Astrocyte (in vitro differentiated cells and primary cell): ENCODE data around the gene FN3KRP. TPM values are rescaled to one million over a fixed set of nuclear protein-coding genes. Genes with fewer than 3 reads are reported as not detected.

ENCODE experiments used
- DNase-seq: peaks from one replicate; pipeline ENCODE4 v3.0.0-alpha.2; 2010; ENCODE audit warnings: low read depth
- FAIRE-seq: peaks from 2 replicates; lab custom pipeline; 2011; peaks lifted over from hg19 to GRCh38; lab: Jason Lieb, UNC
- H2AFZ ChIP-seq: 2 replicates; pipeline ENCODE4 v1.6.0; 2012; ENCODE audit warnings: low read depth, low read length, inconsistent platforms
- H3K27ac ChIP-seq: 2 replicates; pipeline ENCODE4 v1.5.1; 2011; ENCODE audit warnings: low read depth, low read length, inconsistent platforms
- H3K27me3 ChIP-seq: 2 replicates; pipeline ENCODE4 v1.6.0; 2011; ENCODE audit warnings: low read length, inconsistent platforms; ENCODE audit not compliant: insufficient read depth
- H3K36me3 ChIP-seq: 2 replicates; pipeline ENCODE4 v1.5.1; 2011; ENCODE audit warnings: low read length, inconsistent platforms; ENCODE audit not compliant: insufficient read depth
- H3K4me1 ChIP-seq: 2 replicates; pipeline ENCODE4 v1.5.1; 2011; ENCODE audit warnings: low read length, inconsistent platforms; ENCODE audit not compliant: insufficient read depth
- H3K4me2 ChIP-seq: 2 replicates; pipeline ENCODE4 v1.6.0; 2012; ENCODE audit warnings: low read length, inconsistent platforms
- H3K4me3 ChIP-seq: 2 replicates; pipeline ENCODE4 v1.5.1; 2011; ENCODE audit warnings: low read depth, mild to moderate bottlenecking, low read length, inconsistent platforms; ENCODE audit not compliant: insufficient read depth
- H3K79me2 ChIP-seq: 2 replicates; pipeline ENCODE4 v1.6.0; 2012; ENCODE audit warnings: mild to moderate bottlenecking, low read length, inconsistent platforms; ENCODE audit not compliant: insufficient read depth
- H3K9ac ChIP-seq: 2 replicates; pipeline ENCODE4 v1.6.0; 2012; ENCODE audit warnings: mild to moderate bottlenecking, low read length, inconsistent platforms
- H3K9me3 ChIP-seq: 2 replicates; pipeline ENCODE4 v1.5.1; 2012; ENCODE audit warnings: low read depth, mild to moderate bottlenecking, low read length, inconsistent platforms; ENCODE audit not compliant: insufficient read depth
- H4K20me1 ChIP-seq: 2 replicates; pipeline ENCODE4 v1.6.0; 2012; ENCODE audit warnings: low read length, inconsistent platforms; ENCODE audit not compliant: insufficient read depth
- H3K27ac Mint-ChIP-seq: one replicate; pipeline ENCODE4 v1.8.0; 2021; ENCODE audit warnings: mild to moderate bottlenecking, mixed read lengths; ENCODE audit not compliant: unreplicated experiment
- H3K27me3 Mint-ChIP-seq: one replicate; pipeline ENCODE4 v1.8.0; 2021; ENCODE audit warnings: low read depth, mixed read lengths; ENCODE audit not compliant: unreplicated experiment
- H3K36me3 Mint-ChIP-seq: one replicate; pipeline ENCODE4 v1.8.0; 2021; ENCODE audit warnings: low read depth, mixed read lengths; ENCODE audit not compliant: unreplicated experiment
- H3K4me1 Mint-ChIP-seq: one replicate; pipeline ENCODE4 v1.8.0; 2021; ENCODE audit warnings: low read depth, mixed read lengths; ENCODE audit not compliant: unreplicated experiment
- H3K4me3 Mint-ChIP-seq: one replicate; pipeline ENCODE4 v1.8.0; 2021; ENCODE audit warnings: mild to moderate bottlenecking, moderate library complexity, mixed read lengths; ENCODE audit not compliant: unreplicated experiment
- H3K9me3 Mint-ChIP-seq: one replicate; pipeline ENCODE4 v1.8.0; 2021; ENCODE audit warnings: mild to moderate bottlenecking, mixed read lengths; ENCODE audit not compliant: unreplicated experiment
- EZH2 ChIP-seq: IDR thresholded peaks from 2 replicates; pipeline ENCODE4 v1.6.1; 2012; ENCODE audit warnings: mild to moderate bottlenecking, low read length, inconsistent platforms; ENCODE audit not compliant: insufficient read depth
- total RNA-seq: library from RNA; stranded (reverse); gene quantifications from 2 replicates; pipeline ENCODE4 v1.2.1, GENCODE V29; 2021
- TF ChIP-seq, protein P1 (sequence below): IDR thresholded peaks from 2 replicates; pipeline ENCODE4 v1.5.1; 2011; ENCODE audit warnings: low read depth, mild to moderate bottlenecking, inconsistent platforms, low read length, moderate library complexity; ENCODE audit not compliant: insufficient read depth

The FN3KRP gene
- total RNA-seq, 1 donor from 2014 or later = 14.8 TPM

DNA sequence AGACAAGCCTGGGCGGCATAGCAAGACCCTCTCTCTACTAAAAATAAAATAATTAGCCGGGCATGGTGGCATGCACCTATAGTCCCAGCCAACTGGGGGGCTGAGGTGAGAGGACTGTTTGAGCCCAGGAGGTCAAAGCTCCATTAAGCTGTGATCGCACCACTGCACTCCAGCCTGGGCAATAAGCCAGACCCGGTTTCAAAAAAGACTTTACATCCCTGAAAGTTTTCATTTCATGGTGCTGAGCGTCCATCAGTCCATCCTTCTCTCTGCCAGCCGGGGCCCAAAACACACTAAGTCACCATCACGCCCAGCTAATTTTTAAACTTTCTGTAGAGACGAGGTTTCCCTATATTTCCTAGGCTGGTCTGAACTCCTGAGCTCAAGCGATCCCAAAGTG, 28.6 kb upstream of the FN3KRP start:
- H3K36me3 Mint-ChIP-seq = peaks cover 19% of the 10 kb centered on the region
- no peak overlapping the region for H2AFZ ChIP-seq
- no peak overlapping the region for H3K4me3 Mint-ChIP-seq
- peaks cover 1% of the 10 kb centered on the region for H3K9me3 Mint-ChIP-seq
- no peaks in the 10 kb centered on the region for H3K36me3 ChIP-seq
- no peak overlapping the region for H3K27ac Mint-ChIP-seq
- H3K79me2 ChIP-seq = no peaks in the 10 kb centered on the region
- no peak overlapping the region for H3K27ac ChIP-seq
- TF ChIP-seq, protein P1, sequence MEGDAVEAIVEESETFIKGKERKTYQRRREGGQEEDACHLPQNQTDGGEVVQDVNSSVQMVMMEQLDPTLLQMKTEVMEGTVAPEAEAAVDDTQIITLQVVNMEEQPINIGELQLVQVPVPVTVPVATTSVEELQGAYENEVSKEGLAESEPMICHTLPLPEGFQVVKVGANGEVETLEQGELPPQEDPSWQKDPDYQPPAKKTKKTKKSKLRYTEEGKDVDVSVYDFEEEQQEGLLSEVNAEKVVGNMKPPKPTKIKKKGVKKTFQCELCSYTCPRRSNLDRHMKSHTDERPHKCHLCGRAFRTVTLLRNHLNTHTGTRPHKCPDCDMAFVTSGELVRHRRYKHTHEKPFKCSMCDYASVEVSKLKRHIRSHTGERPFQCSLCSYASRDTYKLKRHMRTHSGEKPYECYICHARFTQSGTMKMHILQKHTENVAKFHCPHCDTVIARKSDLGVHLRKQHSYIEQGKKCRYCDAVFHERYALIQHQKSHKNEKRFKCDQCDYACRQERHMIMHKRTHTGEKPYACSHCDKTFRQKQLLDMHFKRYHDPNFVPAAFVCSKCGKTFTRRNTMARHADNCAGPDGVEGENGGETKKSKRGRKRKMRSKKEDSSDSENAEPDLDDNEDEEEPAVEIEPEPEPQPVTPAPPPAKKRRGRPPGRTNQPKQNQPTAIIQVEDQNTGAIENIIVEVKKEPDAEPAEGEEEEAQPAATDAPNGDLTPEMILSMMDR = no peak
- TF ChIP-seq EZH2 = no peak
- no peak for FAIRE-seq
- H3K9me3 ChIP-seq = no peaks in the 10 kb centered on the region
- DNase-seq = no peak
- no peaks in the 10 kb centered on the region for H3K4me1 ChIP-seq
- H4K20me1 ChIP-seq = peaks cover 8% of the 10 kb centered on the region
- no peaks in the 10 kb centered on the region for H3K27me3 ChIP-seq
- no peak overlapping the region for H3K9ac ChIP-seq
- H3K27me3 Mint-ChIP-seq = peaks cover 3% of the 10 kb centered on the region
- no peak overlapping the region for H3K4me2 ChIP-seq
- H3K4me1 Mint-ChIP-seq = peaks cover 2% of the 10 kb centered on the region
- no peak overlapping the region for H3K4me3 ChIP-seq

DNA sequence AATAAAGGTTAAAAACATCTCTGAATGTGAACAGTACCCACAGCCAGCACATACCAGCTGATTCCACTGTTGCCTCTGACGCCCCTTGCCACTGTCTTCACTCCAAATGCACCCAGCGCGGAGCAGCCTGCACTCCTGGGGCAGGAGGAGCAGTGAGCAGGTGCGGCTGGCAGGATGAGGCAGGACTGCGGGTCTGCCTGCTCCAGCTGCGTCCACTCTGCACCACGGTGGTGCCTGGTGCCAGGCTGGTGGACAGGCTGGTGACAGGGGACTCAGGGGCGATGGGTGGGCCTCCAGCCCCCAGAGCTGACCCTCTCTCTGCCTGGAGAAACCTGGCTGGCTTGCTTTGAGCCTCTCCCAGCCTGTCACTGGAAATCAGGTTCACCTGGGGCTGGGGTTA, 27.4 kb upstream of the FN3KRP start:
- Mint-ChIP-seq H3K4me3 (no peak overlapping the region), H3K27ac (no peak overlapping the region), H3K4me1 (peaks cover 2% of the 10 kb centered on the region), H3K27me3 (peaks cover 3% of the 10 kb centered on the region), H3K9me3 (peaks cover 1% of the 10 kb centered on the region), H3K36me3 (peaks cover 16% of the 10 kb centered on the region)
- H3K9ac ChIP-seq = no peak overlapping the region
- H3K36me3 ChIP-seq = no peaks in the 10 kb centered on the region
- H3K27me3 ChIP-seq = no peaks in the 10 kb centered on the region
- no peaks in the 10 kb centered on the region for H3K9me3 ChIP-seq
- no peaks in the 10 kb centered on the region for H3K4me1 ChIP-seq
- H3K4me3 ChIP-seq = no peak overlapping the region
- no peak overlapping the region for H2AFZ ChIP-seq
- DNase-seq (no peak), FAIRE-seq (no peak)
- no peak for TF ChIP-seq EZH2
- TF ChIP-seq, protein P1 = no peak
- no peak overlapping the region for H3K4me2 ChIP-seq
- peaks cover 8% of the 10 kb centered on the region for H4K20me1 ChIP-seq
- H3K27ac ChIP-seq = no peak overlapping the region
- H3K79me2 ChIP-seq = peaks cover 5% of the 10 kb centered on the region

DNA sequence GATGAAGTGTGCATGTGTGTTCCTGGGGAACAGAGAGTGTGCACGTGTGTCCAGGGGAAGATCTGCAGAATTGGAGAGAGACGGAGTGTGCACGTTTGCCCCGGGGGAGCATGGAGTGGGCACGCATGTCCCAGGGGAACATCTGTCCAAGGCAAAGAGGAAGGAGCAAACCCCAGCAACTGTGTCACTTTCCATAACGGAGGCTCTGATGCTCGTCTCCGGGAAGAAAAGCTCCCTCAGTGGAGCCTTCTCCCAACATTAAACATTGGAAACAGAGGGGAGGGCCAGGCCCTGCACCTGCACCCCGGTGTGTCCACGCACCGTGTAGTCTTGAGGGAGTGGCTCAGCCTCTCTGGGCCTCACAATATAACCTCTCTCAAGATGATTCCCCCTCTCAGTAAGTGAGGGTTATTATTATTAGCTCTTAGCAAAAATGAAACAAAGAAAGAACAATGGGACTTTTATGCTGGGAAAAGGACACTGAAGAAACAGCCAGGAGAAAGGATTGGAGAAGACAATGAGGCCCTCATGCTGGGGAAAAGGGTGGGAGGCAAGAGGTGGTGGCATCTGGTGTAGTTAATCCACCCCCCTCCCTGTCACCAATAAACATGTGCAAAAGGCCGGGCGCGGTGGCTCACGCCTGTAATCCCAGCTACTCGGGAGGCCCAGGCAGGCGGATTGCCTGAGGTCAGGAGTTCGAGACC, 25.6 kb upstream of the FN3KRP start:
- FAIRE-seq (no peak), DNase-seq (no peak)
- Histone ChIP-seq H3K9ac (no peak overlapping the region), H3K4me1 (no peaks in the 10 kb centered on the region), H3K36me3 (no peaks in the 10 kb centered on the region), H4K20me1 (peaks cover 8% of the 10 kb centered on the region), H3K4me3 (no peak overlapping the region), H3K27ac (no peak overlapping the region), H3K27me3 (no peaks in the 10 kb centered on the region), H3K9me3 (peaks cover 5% of the 10 kb centered on the region), H3K79me2 (peaks cover 5% of the 10 kb centered on the region), H2AFZ (no peak overlapping the region), H3K4me2 (no peak overlapping the region)
- Mint-ChIP-seq H3K4me1 (peaks cover 2% of the 10 kb centered on the region), H3K4me3 (no peak overlapping the region), H3K36me3 (peaks cover 20% of the 10 kb centered on the region), H3K27me3 (peaks cover 3% of the 10 kb centered on the region), H3K27ac (no peak overlapping the region), H3K9me3 (peaks cover 13% of the 10 kb centered on the region)
- TF ChIP-seq, protein P1 = no peak
- TF ChIP-seq EZH2 = no peak
